K562 (cell line): ENCODE results near the gene CIAO1. TPM values are rescaled to one million over a fixed set of nuclear protein-coding genes. Genes with fewer than 3 reads are reported as not detected.
A peak's percentile ranks its signal among the peaks of the same experiment; 100 is the strongest.

Experiments used
- BCOR ChIP-seq: fragments of 450-650 bp; IDR thresholded peaks from 2 replicates; pipeline ENCODE4 v1.6.1; 2016
- BMI1 ChIP-seq: fragments of 150-350 bp; IDR thresholded peaks from 2 replicates; pipeline ENCODE4 v1.6.1; 2014; ENCODE audit warnings: low read length
- CTBP1 ChIP-seq: fragments of 450-650 bp; IDR thresholded peaks from 2 replicates; pipeline ENCODE4 v1.6.1; 2016; ENCODE audit warnings: borderline replicate concordance
- DDX20 ChIP-seq: fragments of 450-650 bp; IDR thresholded peaks from 2 replicates; pipeline ENCODE4 v1.6.1; 2016; ENCODE audit warnings: missing genetic modification characterization, low read depth, mild to moderate bottlenecking, missing compliant biosample characterization, moderate library complexity
- E2F3 ChIP-seq: fragments of 250-450 bp; sonication (Bioruptor Pico); IDR thresholded peaks from 2 replicates; pipeline ENCODE4 v1.4.0; 2020; ENCODE audit warnings: mild to moderate bottlenecking
- FOXA3 ChIP-seq, 2 experiments: fragments of 450-650 bp in 1 of 2; sonication (generic) in 1 of 2; formaldehyde crosslinking; IDR thresholded peaks in 1 of 2; conservative IDR thresholded peaks in 1 of 2; 2 replicates each; pipeline versions ENCODE4 v1.4.0 to v1.8.0; 2020 to 2022; ENCODE audit warnings: mild to moderate bottlenecking in 2 of 2, missing genetic modification reagents in 1 of 2
- GTF2E2 ChIP-seq: fragments of 200-800 bp; sonication (Bioruptor generic); IDR thresholded peaks from 2 replicates; pipeline ENCODE4 v1.6.1; 2016; ENCODE audit warnings: missing genetic modification characterization, missing compliant biosample characterization
- HMG20A ChIP-seq: fragments of 450-650 bp; formaldehyde crosslinking; conservative IDR thresholded peaks from 2 replicates; pipeline ENCODE4 v1.4.0; 2020; ENCODE audit warnings: mild to moderate bottlenecking, mixed read lengths
- HNRNPH1 ChIP-seq: fragments of 200-400 bp; formaldehyde crosslinking; optimal IDR thresholded peaks from 2 replicates; pipeline ENCODE3; 2017; ENCODE audit warnings: low read depth, mild to moderate bottlenecking, low read length, moderate library complexity
- MEF2A ChIP-seq: IDR thresholded peaks from 2 replicates; pipeline ENCODE4 v1.6.1; 2011; ENCODE audit warnings: low read depth, mild to moderate bottlenecking, low read length, moderate library complexity; ENCODE audit not compliant: control insufficient read depth
- NFE2L1 ChIP-seq: fragments of 450-650 bp; IDR thresholded peaks from 2 replicates; pipeline ENCODE4 v1.6.1; 2016; ENCODE audit warnings: missing genetic modification characterization, low read depth, mild to moderate bottlenecking, missing compliant biosample characterization, moderate library complexity, borderline replicate concordance
- NUFIP1 ChIP-seq: fragments of 450-650 bp; IDR thresholded peaks from 2 replicates; pipeline ENCODE4 v1.6.1; 2018; ENCODE audit not compliant: partially characterized antibody
- PHTF2 ChIP-seq: fragments of 250-450 bp; sonication (Bioruptor Pico); IDR thresholded peaks from 2 replicates; pipeline ENCODE4 v1.5.0; 2021; ENCODE audit warnings: mild to moderate bottlenecking
- POLR3A ChIP-seq: IDR thresholded peaks from 2 replicates; pipeline ENCODE4 v1.6.1; 2011; ENCODE audit warnings: borderline replicate concordance, mild to moderate bottlenecking, moderate library complexity; ENCODE audit not compliant: insufficient read length, insufficient read depth; ENCODE audit errors: extremely low read depth
- POU5F1 ChIP-seq: fragments of 150-350 bp; IDR thresholded peaks from 2 replicates; pipeline ENCODE4 v1.6.1; 2014; ENCODE audit warnings: borderline replicate concordance, low read length, low read depth, mild to moderate bottlenecking; ENCODE audit not compliant: partially characterized antibody
- SETDB1 ChIP-seq: IDR thresholded peaks from one replicate; pipeline ENCODE4 v1.6.1; 2012; ENCODE audit warnings: low read length, control low read depth, inconsistent platforms
- SFPQ ChIP-seq: fragments of 200-400 bp; formaldehyde crosslinking; IDR thresholded peaks from 2 replicates; pipeline ENCODE4 v1.6.1; 2017; ENCODE audit warnings: mild to moderate bottlenecking, low read depth, low read length, moderate library complexity
- SOX6 ChIP-seq: fragments of 450-650 bp; IDR thresholded peaks from 2 replicates; pipeline ENCODE4 v1.6.1; 2014; ENCODE audit warnings: mild to moderate bottlenecking
- SRF ChIP-seq, 2 experiments: fragments of 250-450, 450-650 bp in 1 of 2; sonication (Bioruptor Pico) in 1 of 2; sonication (generic) in 1 of 2; formaldehyde crosslinking; IDR thresholded peaks; 2 replicates each; pipeline versions ENCODE4 v1.5.0 to v1.5.1; 2020 to 2022; ENCODE audit warnings: mild to moderate bottlenecking in 1 of 2, missing genetic modification reagents in 1 of 2
- TCF7L2 ChIP-seq: fragments of 150-350 bp; IDR thresholded peaks from 2 replicates; pipeline ENCODE4 v1.6.1; 2016; ENCODE audit warnings: low read depth, mild to moderate bottlenecking, low read length, moderate library complexity
- XRCC4 ChIP-seq: IDR thresholded peaks from one replicate; pipeline ENCODE4 v1.6.1; 2011; ENCODE audit not compliant: insufficient read depth, insufficient read length; ENCODE audit errors: extremely low read depth
- ZNF239 ChIP-seq: fragments of 250-450 bp; sonication (Bioruptor Pico); IDR thresholded peaks from 2 replicates; pipeline ENCODE4 v1.4.0; 2020; ENCODE audit warnings: mild to moderate bottlenecking
- ZNF644 ChIP-seq: fragments of 200-800 bp; sonication (Bioruptor generic); IDR thresholded peaks from 2 replicates; pipeline ENCODE4 v1.6.1; 2016; ENCODE audit warnings: low read depth, missing genetic modification characterization, missing compliant biosample characterization
- polyA plus RNA-seq, 8 experiments: library from polyadenylated mRNA; depleted of rRNA in 4 of 8; stranded (reverse) in 5 of 8; unstranded in 3 of 8; fragments of >200 nt; fragmentation: Nextera tagmentation in 2 of 8; fragmentation: Illumina TruSeq in 1 of 8; extraction: Ambion mirVana in 2 of 8; extraction: Trizol in 1 of 8; gene quantifications; 2 replicates each; pipeline versions ENCODE4 v1.2.1 to v1.2.3, GENCODE V29; 2011 to 2014; ENCODE audit warnings: inconsistent platforms in 1 of 8, missing spikeins in 1 of 8
- total RNA-seq, 7 experiments: library from RNA; depleted of rRNA in 6 of 7; stranded (reverse); fragments of >200 nt in 6 of 7; fragmentation: Illumina TruSeq in 2 of 7; extraction: Trizol in 2 of 7; gene quantifications; 2 replicates each; pipeline versions ENCODE4 v1.2.1 to v1.2.3, GENCODE V29; 2011 to 2021; ENCODE audit warnings: low replicate concordance in 1 of 7
- TF ChIP-seq, protein P1 (sequence below): fragments of 250-450 bp; sonication (Bioruptor Pico); IDR thresholded peaks from 2 replicates; pipeline ENCODE4 v1.8.0; 2022; ENCODE audit warnings: inconsistent platforms, mild to moderate bottlenecking, moderate library complexity, borderline replicate concordance
- TF ChIP-seq, protein P2 (sequence below): IDR thresholded peaks from 2 replicates; pipeline ENCODE4 v1.6.1; 2012; ENCODE audit warnings: low read depth, low read length, improper control_type of control experiment, borderline replicate concordance

CIAO1 gene
- total and polyA plus RNA-seq, 9 of the 15 experiments (the other 6 are each of a cell fraction or from before 2014, with no cell fraction given) = 11.4 to 156 (median 92.8) TPM

DNA sequence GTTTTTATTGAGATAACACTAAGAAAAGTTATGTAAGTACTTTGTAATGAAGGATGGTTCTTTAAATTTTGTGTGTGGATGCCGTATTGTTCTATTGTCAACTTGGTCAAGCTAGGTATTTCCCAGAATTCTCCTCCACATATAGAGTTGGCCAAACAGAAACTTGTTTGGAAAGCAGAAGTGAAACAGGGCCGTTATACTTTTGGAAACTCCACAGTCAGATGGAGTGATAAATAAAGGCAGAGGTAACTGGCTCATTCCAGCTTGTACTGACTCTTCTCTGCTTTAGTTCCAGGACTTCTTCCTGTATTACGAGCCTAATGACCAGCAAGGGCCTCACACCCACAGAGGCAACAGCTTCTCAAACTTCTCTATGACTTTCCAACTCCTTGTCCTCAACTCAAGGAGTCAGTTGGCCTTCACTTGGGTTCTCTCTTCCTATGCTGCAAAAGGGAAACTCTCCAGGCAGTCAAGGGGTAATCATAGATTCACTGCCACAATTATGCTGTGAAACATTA lies 41.0 kb upstream of the CIAO1 start (continued):
- TF ChIP-seq MEF2A = no peak
- no peak for TF ChIP-seq NUFIP1
- no peak for TF ChIP-seq HNRNPH1
- TF ChIP-seq BMI1 = no peak
- TF ChIP-seq SRF (CRISPR knock-in tag; IDR thresholded peaks at IDR 0.05) = no peak
- TF ChIP-seq, protein P1, sequence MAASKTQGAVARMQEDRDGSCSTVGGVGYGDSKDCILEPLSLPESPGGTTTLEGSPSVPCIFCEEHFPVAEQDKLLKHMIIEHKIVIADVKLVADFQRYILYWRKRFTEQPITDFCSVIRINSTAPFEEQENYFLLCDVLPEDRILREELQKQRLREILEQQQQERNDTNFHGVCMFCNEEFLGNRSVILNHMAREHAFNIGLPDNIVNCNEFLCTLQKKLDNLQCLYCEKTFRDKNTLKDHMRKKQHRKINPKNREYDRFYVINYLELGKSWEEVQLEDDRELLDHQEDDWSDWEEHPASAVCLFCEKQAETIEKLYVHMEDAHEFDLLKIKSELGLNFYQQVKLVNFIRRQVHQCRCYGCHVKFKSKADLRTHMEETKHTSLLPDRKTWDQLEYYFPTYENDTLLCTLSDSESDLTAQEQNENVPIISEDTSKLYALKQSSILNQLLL = no peak
- peak; percentile 14; the same call in 1 of the 2 replicates for TF ChIP-seq CTBP1
- peak; percentile 83 for TF ChIP-seq DDX20
- TF ChIP-seq TCF7L2 = no peak
- no peak for TF ChIP-seq HMG20A (CRISPR knock-in tag)
- TF ChIP-seq NFE2L1 = no peak
- peak; percentile 64; the same call in 1 of the 2 replicates for TF ChIP-seq SOX6
- TF ChIP-seq SETDB1 = no peak
- no peak for TF ChIP-seq GTF2E2
- no peak for TF ChIP-seq XRCC4
- no peak for TF ChIP-seq E2F3
- no peak for TF ChIP-seq PHTF2 (CRISPR knock-in tag)
- peak; percentile 74; the same call in 1 of the 2 replicates for TF ChIP-seq ZNF644 (tag)
- peak; percentile 63; the same call in 1 of the 2 replicates for TF ChIP-seq BCOR
- TF ChIP-seq POLR3A = no peak
- no peak for TF ChIP-seq SFPQ
- TF ChIP-seq, protein P2, sequence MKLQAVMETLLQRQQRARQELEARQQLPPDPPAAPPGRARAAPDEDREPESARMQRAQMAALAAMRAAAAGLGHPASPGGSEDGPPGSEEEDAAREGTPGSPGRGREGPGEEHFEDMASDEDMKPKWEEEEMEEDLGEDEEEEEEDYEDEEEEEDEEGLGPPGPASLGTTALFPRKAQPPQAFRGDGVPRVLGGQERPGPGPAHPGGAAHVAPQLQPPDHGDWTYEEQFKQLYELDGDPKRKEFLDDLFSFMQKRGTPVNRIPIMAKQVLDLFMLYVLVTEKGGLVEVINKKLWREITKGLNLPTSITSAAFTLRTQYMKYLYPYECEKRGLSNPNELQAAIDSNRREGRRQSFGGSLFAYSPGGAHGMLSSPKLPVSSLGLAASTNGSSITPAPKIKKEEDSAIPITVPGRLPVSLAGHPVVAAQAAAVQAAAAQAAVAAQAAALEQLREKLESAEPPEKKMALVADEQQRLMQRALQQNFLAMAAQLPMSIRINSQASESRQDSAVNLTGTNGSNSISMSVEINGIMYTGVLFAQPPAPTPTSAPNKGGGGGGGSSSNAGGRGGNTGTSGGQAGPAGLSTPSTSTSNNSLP = no peak
- peak in 1 of 2 experiments; percentile 55; a peak in 2 of 4 replicates for TF ChIP-seq FOXA3 (CRISPR knock-in tag; conservative IDR thresholded peaks at IDR 0.05 in 1 of 2, IDR thresholded peaks at IDR 0.05 in 1 of 2)
- peak; percentile 88 for TF ChIP-seq ZNF239 (CRISPR knock-in tag)
- no peak for TF ChIP-seq POU5F1
